K562 (cell line): ENCODE measurements around the gene ZNF655. TPM values are rescaled to one million over a fixed set of nuclear protein-coding genes. Genes with fewer than 3 reads are reported as not detected.
A peak's percentile ranks its signal among the peaks of the same experiment; 100 is the strongest.

Experiments used
- FOXO4 ChIP-seq: fragments of 450-650 bp; formaldehyde crosslinking; IDR thresholded peaks from 2 replicates; pipeline ENCODE4 v1.4.0; 2020; ENCODE audit warnings: mild to moderate bottlenecking, moderate library complexity
- MCM7 ChIP-seq, 2 experiments: fragments of 450-650 bp; IDR thresholded peaks; 2 replicates each; pipeline ENCODE4 v1.6.1; 2016 to 2018
- PPARD ChIP-seq: fragments of 250-450 bp; sonication (Bioruptor Pico); IDR thresholded peaks from 2 replicates; pipeline ENCODE4 v1.8.0; 2022; ENCODE audit warnings: inconsistent platforms, mild to moderate bottlenecking, moderate library complexity
- polyA plus RNA-seq, 8 experiments: library from polyadenylated mRNA; depleted of rRNA in 4 of 8; stranded (reverse) in 5 of 8; unstranded in 3 of 8; fragments of >200 nt; fragmentation: Nextera tagmentation in 2 of 8; fragmentation: Illumina TruSeq in 1 of 8; extraction: Ambion mirVana in 2 of 8; extraction: Trizol in 1 of 8; gene quantifications; 2 replicates each; pipeline versions ENCODE4 v1.2.1 to v1.2.3, GENCODE V29; 2011 to 2014; ENCODE audit warnings: inconsistent platforms in 1 of 8, missing spikeins in 1 of 8
- total RNA-seq, 7 experiments: library from RNA; depleted of rRNA in 6 of 7; stranded (reverse); fragments of >200 nt in 6 of 7; fragmentation: Illumina TruSeq in 2 of 7; extraction: Trizol in 2 of 7; gene quantifications; 2 replicates each; pipeline versions ENCODE4 v1.2.1 to v1.2.3, GENCODE V29; 2011 to 2021; ENCODE audit warnings: low replicate concordance in 1 of 7
- TF ChIP-seq, protein P1 (sequence below): sonication (generic); formaldehyde crosslinking; IDR thresholded peaks from 2 replicates; pipeline ENCODE4 v1.8.1; 2023; ENCODE audit warnings: mild to moderate bottlenecking, missing genetic modification reagents
- TF ChIP-seq, protein P2 (sequence below): fragments of 450-650 bp; formaldehyde crosslinking; IDR thresholded peaks from 2 replicates; pipeline ENCODE4 v1.4.0; 2020; ENCODE audit warnings: mild to moderate bottlenecking

The ZNF655 gene
- total and polyA plus RNA-seq, 9 of the 15 experiments (the other 6 are each of a cell fraction or from before 2014, with no cell fraction given): 25.7 to 130 (median 95.2) TPM

GRCh38 chr7:99596408-99596955 is 38.0 kb downstream of the ZNF655 start (continued):
- TF ChIP-seq, protein P1, sequence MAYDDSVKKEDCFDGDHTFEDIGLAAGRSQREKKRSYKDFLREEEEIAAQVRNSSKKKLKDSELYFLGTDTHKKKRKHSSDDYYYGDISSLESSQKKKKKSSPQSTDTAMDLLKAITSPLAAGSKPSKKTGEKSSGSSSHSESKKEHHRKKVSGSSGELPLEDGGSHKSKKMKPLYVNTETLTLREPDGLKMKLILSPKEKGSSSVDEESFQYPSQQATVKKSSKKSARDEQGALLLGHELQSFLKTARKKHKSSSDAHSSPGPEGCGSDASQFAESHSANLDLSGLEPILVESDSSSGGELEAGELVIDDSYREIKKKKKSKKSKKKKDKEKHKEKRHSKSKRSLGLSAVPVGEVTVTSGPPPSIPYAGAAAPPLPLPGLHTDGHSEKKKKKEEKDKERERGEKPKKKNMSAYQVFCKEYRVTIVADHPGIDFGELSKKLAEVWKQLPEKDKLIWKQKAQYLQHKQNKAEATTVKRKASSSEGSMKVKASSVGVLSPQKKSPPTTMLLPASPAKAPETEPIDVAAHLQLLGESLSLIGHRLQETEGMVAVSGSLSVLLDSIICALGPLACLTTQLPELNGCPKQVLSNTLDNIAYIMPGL (CRISPR knock-in tag): no peak
- TF ChIP-seq, protein P2, sequence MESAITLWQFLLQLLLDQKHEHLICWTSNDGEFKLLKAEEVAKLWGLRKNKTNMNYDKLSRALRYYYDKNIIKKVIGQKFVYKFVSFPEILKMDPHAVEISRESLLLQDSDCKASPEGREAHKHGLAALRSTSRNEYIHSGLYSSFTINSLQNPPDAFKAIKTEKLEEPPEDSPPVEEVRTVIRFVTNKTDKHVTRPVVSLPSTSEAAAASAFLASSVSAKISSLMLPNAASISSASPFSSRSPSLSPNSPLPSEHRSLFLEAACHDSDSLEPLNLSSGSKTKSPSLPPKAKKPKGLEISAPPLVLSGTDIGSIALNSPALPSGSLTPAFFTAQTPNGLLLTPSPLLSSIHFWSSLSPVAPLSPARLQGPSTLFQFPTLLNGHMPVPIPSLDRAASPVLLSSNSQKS (CRISPR knock-in tag): no peak
- no peak for TF ChIP-seq PPARD (CRISPR knock-in tag)
- TF ChIP-seq MCM7 (IDR thresholded peaks at IDR 0.05): peak in 1 of 2 experiments; percentile 88; a peak in 1 of 4 replicates
- no peak for TF ChIP-seq FOXO4 (CRISPR knock-in tag)
